OCI-LY3 (cell line): ENCODE results near the gene RPS14.

Source experiments
- H2AFZ ChIP-seq: fragments of 200-600, 300-600 bp; shearing (Covaris generic); 2 replicates; pipeline ENCODE4 v1.6.0; 2014; ENCODE audit warnings: antibody characterized with exemption, low read depth, low read length
- H3K27ac ChIP-seq: fragments of 200-600, 300-600 bp; sonication (generic); 2 replicates; pipeline ENCODE4 v1.5.1; 2014; ENCODE audit warnings: mild to moderate bottlenecking, low read length, moderate library complexity, mixed read lengths
- H3K27me3 ChIP-seq: fragments of 200-600, 300-600 bp; sonication (generic); 2 replicates; pipeline ENCODE4 v1.6.1; 2014; ENCODE audit warnings: low read depth, low read length, mixed read lengths
- H3K36me3 ChIP-seq: fragments of 200-600, 300-600 bp; sonication (generic); replicated peaks from 2 replicates; pipeline ENCODE3; 2014; ENCODE audit warnings: low read depth, low read length, mixed read lengths
- H3K4me1 ChIP-seq: fragments of 300-600, 200-600 bp; sonication (generic); 2 replicates; pipeline ENCODE4 v1.6.1; 2014; ENCODE audit warnings: low read length, mixed read lengths
- H3K4me2 ChIP-seq: fragments of 200-600, 300-600 bp; sonication (generic); 2 replicates; pipeline ENCODE4 v1.6.1; 2014; ENCODE audit warnings: low read length, mixed read lengths
- H3K4me3 ChIP-seq: fragments of 300-600, 200-600 bp; sonication (generic); 2 replicates; pipeline ENCODE4 v1.5.1; 2014; ENCODE audit warnings: antibody characterized with exemption, mild to moderate bottlenecking, low read length, moderate library complexity
- H3K79me2 ChIP-seq: fragments of 300-600, 200-600 bp; shearing (Covaris generic); 2 replicates; pipeline ENCODE4 v1.6.1; 2014; ENCODE audit warnings: mild to moderate bottlenecking, low read length, mixed read lengths
- H3K9ac ChIP-seq: fragments of 300-600, 200-600 bp; shearing (Covaris generic); 2 replicates; pipeline ENCODE4 v1.6.0; 2014; ENCODE audit warnings: mild to moderate bottlenecking, low read length, moderate library complexity
- H3K9me3 ChIP-seq: fragments of 200-600, 300-600 bp; shearing (Covaris generic); 2 replicates; pipeline ENCODE4 v1.6.1; 2014; ENCODE audit warnings: low read length, mixed read lengths; ENCODE audit not compliant: insufficient read depth
- H4K20me1 ChIP-seq: fragments of 200-600, 300-600 bp; sonication (generic); 2 replicates; pipeline ENCODE4 v1.6.1; 2016; ENCODE audit warnings: low read length, mixed read lengths; ENCODE audit not compliant: insufficient read depth
- EZH2phosphoT487 ChIP-seq: fragments of 200-600 bp; shearing (Covaris generic); IDR thresholded peaks from 2 replicates; pipeline ENCODE4 v1.6.1; 2018; ENCODE audit warnings: antibody characterized with exemption, mixed run types, low read depth
- TF ChIP-seq, protein P1 (sequence below): fragments of 200-600, 300-600 bp; sonication (generic); IDR thresholded peaks from 2 replicates; pipeline ENCODE4 v1.5.1; 2014; ENCODE audit warnings: antibody characterized with exemption, low read length, low read depth

The RPS14 gene

DNA sequence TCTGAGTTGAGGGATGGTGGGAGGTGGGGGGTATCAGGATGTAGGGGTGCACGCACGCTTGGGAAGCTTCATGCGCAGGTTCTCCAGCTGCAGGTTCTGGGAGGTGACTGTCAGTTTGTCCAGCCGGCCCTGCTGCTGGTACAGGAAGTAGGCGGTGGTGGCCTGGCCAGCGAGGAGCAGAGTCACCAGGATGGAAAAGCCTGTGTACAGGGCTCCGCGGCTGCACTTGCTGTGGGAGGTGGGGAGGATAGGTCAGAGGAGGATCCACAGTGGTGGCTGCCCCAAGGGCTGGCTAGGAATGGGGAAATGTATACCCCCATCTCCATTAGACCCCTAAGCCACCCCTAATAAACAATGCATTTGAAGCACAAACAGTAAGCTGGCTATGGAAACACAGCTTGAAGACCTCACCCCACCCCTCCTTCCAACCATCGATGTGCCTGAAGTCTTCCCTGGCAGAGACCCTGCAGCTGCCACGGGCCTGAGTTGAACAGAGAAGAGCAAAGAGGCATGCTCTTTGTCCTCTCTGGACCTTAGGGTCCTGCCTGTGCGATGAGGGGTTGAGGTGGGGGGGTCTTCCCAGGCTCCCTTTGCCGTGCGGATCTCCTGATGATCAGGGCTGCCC lies 42.3 kb downstream of the RPS14 start:
- peak overlapping the region; percentile 100 for H3K27ac ChIP-seq
- TF ChIP-seq, protein P1, sequence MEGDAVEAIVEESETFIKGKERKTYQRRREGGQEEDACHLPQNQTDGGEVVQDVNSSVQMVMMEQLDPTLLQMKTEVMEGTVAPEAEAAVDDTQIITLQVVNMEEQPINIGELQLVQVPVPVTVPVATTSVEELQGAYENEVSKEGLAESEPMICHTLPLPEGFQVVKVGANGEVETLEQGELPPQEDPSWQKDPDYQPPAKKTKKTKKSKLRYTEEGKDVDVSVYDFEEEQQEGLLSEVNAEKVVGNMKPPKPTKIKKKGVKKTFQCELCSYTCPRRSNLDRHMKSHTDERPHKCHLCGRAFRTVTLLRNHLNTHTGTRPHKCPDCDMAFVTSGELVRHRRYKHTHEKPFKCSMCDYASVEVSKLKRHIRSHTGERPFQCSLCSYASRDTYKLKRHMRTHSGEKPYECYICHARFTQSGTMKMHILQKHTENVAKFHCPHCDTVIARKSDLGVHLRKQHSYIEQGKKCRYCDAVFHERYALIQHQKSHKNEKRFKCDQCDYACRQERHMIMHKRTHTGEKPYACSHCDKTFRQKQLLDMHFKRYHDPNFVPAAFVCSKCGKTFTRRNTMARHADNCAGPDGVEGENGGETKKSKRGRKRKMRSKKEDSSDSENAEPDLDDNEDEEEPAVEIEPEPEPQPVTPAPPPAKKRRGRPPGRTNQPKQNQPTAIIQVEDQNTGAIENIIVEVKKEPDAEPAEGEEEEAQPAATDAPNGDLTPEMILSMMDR, result no peak
- TF ChIP-seq EZH2phosphoT487, result no peak
- H3K36me3 ChIP-seq, result peaks cover 84% of the 10 kb centered on the region
- H3K27me3 ChIP-seq, result no peaks in the 10 kb centered on the region
- H3K4me2 ChIP-seq, result peak overlapping the region; percentile 82
- H3K79me2 ChIP-seq, result peaks cover 71% of the 10 kb centered on the region
- H4K20me1 ChIP-seq, result peaks cover 96% of the 10 kb centered on the region
- H3K9ac ChIP-seq, result no peak overlapping the region
- peaks cover 22% of the 10 kb centered on the region for H3K4me1 ChIP-seq
- H3K9me3 ChIP-seq, result no peaks in the 10 kb centered on the region
- H2AFZ ChIP-seq, result no peak overlapping the region
- peak overlapping the region; percentile 100 for H3K4me3 ChIP-seq

DNA sequence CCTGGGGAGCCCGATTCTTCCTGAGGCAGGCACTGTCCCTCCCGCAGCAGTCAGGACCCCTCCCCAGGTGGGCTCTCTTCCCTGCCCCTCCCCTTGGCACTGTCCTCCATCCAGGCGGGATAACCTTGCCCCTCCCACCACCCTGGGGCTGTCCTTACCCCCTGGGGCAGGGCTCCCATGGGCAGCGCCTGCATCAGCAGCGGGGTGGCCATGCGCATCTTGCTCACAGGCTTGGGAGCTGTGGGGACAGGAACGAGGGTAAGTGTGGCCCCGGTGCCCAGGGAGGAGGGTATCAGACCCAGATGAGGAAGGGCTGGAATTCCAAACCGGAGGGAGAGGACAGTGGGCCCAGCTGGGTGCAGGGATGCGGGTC lies 42.8 kb downstream of the RPS14 start:
- peaks cover 66% of the 10 kb centered on the region for H3K79me2 ChIP-seq
- H2AFZ ChIP-seq, result no peak overlapping the region
- H3K4me2 ChIP-seq, result 0 out of 2 replicates have a peak overlapping the region, but pooled peaks have one; percentile 82
- peaks cover 97% of the 10 kb centered on the region for H4K20me1 ChIP-seq
- no peaks in the 10 kb centered on the region for H3K27me3 ChIP-seq
- peak overlapping the region; percentile 100 for H3K27ac ChIP-seq
- H3K9ac ChIP-seq, result no peak overlapping the region
- peaks cover 84% of the 10 kb centered on the region for H3K36me3 ChIP-seq
- TF ChIP-seq, protein P1, result no peak
- no peak for TF ChIP-seq EZH2phosphoT487
- H3K4me1 ChIP-seq, result peaks cover 22% of the 10 kb centered on the region
- no peaks in the 10 kb centered on the region for H3K9me3 ChIP-seq
- H3K4me3 ChIP-seq, result no peak overlapping the region

GRCh38 chr5:150406103-150406722 lies 43.3 kb downstream of the RPS14 start:
- H3K4me3 ChIP-seq, result no peak overlapping the region
- H4K20me1 ChIP-seq, result peaks cover 97% of the 10 kb centered on the region
- H3K4me2 ChIP-seq, result no peak overlapping the region
- no peaks in the 10 kb centered on the region for H3K27me3 ChIP-seq
- H3K9me3 ChIP-seq, result no peaks in the 10 kb centered on the region
- peak overlapping the region; percentile 100 for H3K27ac ChIP-seq
- peaks cover 22% of the 10 kb centered on the region for H3K4me1 ChIP-seq
- H3K9ac ChIP-seq, result no peak overlapping the region
- TF ChIP-seq, protein P1, result no peak
- TF ChIP-seq EZH2phosphoT487, result no peak
- no peak overlapping the region for H2AFZ ChIP-seq
- H3K79me2 ChIP-seq, result peaks cover 61% of the 10 kb centered on the region
- peaks cover 84% of the 10 kb centered on the region for H3K36me3 ChIP-seq

DNA sequence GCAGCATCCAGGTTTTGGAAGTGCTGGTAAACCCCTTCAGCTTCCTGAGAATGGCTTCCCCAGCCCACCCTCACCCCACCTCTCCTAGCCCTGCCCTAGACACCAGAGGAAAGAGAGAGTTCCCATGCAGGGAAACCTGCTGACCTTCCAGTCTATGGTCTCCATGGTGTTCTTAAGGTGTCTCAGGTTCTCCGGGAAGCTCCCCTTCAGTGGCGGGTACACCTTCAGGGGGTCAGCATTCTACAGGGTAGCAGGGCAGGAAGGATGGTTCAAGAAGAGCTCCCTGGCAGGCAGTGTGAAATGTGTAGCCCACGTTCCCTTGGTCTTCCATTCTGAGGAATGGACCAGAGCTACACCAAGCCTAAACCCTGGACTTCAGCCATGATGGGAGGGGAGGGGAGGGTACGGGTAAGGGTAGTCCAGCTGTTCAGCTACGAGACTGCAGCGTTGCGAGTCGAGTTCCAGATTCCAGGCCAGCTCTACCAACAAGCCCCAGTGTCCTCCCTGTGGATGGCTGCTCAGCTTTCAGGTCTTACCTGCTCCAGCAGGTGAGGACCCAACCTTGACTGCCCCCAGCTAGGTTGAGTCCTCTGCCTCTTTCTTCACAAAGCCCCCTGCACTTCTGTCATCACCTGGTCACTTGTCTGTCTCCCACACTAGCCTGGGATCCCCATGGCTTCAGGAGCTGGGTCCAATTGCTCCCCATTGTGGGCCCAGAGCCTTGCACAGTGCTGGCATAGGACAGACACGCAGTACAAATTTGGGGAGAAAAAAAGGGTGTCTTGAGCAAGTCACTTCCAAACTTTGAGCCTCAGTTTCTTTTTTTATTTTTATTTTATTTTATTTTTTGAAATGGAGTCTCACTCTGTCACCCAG lies 44.4 kb downstream of the RPS14 start:
- Histone ChIP-seq H3K4me1 (peaks cover 22% of the 10 kb centered on the region), H3K4me3 (no peak overlapping the region), H4K20me1 (peaks cover 97% of the 10 kb centered on the region), H3K27me3 (no peaks in the 10 kb centered on the region), H3K27ac (no peak overlapping the region; the same call in 1 of the 2 replicates), H3K36me3 (peaks cover 82% of the 10 kb centered on the region), H2AFZ (no peak overlapping the region), H3K79me2 (peaks cover 51% of the 10 kb centered on the region), H3K9me3 (no peaks in the 10 kb centered on the region), H3K9ac (no peak overlapping the region), H3K4me2 (no peak overlapping the region)
- TF ChIP-seq EZH2phosphoT487, result no peak
- TF ChIP-seq, protein P1, result no peak
